Stimulated activated CD4-positive, alpha-beta T cell treated with anti-CD3 and anti-CD28 coated beads, Interleukin-12 subunit alpha, Interleukin-12 subunit beta, amount 100 ng/mL, for 4 hours (primary cell): ENCODE data around the gene GRK6.

ENCODE experiments used
- DNase-seq: peaks from one replicate; pipeline ENCODE4 v3.0.0-alpha.2; 2020

GRK6 gene

DNA sequence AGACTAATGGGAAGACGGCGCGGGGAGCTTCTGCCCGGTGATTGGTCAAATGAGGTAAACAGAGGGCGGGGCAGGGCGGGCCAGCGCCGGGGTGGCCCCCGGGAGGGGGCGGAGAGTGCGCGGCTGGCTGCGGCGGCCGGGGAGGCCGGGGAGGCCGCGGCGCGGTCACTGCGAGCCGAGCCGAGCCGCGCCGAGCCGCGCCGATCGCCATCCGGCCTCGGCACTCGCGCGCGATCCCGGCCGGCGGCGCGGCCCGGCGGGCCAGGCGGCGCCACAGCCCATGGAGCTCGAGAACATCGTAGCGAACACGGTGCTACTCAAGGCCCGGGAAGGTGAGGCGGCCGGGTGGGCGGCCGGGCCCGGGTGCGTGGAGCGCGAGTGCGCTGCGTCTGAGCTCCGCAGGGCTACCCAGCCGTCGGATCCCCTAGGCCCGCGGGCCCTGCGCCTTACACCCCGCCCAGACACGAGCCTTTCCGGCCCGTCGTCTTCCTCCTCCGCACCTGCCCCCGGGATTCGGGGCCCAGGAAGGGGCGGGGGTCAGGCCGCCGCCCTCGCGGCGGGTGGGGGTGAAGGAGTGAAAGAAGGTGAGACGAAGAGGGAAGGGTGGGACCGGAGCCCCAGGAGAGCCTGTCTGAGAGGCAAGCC lies at the start of gene GRK6:
Gene GRK6, plus strand, starts transcription at position 111 of the 645 bp plus-strand sequence. Its CDS starts 170 bp downstream, at position 281.
- peak; percentile 63 for DNase-seq

DNA sequence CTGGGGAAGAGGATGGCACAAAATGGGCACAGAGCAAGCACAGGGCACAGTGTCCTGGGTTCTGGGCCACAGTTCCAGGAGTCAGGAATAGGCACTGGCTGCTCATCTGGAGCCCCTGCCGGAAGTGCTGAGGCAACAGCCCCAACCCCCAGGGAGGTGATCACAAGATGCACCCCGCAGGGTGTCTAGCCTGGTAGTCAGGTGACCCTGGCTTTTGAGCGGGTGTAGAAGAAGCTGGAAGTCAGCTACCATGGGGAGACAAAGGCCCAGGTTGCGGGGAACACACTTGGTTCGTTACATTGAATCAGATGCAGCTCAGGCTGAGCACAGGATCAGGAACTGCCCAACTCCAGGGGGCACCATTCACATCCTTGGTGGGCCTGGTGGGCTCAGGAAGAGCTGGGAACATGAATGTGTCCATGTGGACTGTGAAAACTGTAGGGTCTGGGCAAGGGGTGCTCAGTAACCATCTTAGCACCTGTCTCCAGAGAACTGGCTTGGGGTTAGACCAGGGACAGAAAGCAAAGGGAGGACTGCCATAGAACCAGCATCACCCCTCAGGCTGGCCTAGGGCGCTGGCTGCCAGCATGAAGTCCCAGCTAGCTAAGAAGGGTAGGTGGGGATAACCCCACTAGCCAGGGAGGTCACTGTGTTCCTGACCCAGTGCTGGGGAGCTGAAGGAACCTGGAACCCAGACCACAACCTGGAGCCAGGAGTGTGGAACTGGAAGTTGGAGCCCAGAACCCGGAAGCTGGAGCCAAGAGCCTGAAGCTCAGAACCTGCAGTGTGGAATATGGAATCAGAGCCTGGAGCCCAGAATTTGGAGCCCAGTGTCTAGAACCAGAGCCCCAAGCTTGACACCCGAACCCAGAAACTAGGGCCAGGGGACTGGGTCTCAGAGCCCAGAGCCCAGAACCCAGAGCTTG lies 48.4 kb upstream of the GRK6 start:
- DNase-seq, result no peak

DNA sequence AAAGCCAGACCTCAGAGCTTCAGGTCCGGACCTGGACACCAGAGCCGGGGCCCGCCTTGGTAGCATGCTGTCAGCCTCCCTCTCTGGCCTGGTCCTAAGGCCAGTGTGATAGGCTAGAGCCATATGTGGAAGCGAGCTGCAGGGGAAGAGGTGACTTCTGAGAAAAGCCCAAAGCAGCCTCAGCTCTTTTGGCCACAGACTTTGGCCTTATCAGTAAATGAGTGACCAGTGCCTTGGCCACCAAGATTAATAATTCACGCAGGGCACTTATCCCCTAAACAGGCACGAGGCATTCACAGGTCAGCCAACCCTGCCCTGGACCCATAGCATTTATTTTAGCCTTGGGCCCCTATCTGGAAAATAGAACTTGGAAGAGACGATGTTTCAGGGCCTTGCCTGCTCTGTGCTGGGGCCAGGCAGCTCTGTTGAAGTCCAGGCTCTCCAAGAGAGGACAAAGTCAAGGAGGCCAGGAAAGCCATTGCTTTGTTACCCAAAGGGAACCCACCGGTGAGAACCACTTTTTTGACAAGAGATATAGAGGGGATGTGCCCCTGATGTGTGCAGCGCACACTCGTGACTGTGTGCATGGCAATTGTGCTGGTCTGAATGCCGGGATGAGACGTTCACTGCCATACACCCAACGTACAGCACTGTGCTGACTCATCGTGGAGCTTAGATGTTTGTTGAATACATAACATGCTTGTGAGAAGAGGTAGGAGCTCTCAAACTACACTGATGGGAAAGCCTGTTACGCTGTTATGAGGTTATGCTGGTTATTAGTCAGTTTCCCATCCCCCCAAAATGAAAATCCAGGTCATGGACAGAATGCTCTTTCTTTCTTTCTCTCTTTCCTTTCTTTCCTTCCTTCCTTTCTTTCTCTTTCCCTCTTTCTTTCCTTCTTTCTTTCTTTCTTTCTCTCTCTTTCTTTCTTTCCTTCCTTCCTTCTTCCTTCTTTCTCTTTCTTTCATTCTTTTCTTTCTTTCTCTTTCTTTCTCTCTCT lies 47.3 kb upstream of the GRK6 start:
- DNase-seq, result no peak

DNA sequence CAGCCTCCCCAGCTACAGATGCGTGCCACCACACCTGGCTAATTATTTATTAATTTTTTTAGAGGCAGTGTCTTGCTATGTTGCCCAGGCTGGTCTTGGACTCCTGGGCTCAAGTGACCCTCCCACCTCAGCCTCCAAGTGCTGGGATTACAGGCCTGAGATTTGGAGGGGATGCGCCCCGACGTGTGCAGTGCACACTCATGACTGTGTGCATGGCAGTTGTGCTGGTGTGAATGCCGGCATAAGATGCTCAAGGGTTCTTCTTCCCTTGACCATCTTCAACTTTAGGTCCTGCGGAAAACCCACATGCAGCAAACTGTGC lies 45.7 kb upstream of the GRK6 start:
- DNase-seq, result no peak

DNA sequence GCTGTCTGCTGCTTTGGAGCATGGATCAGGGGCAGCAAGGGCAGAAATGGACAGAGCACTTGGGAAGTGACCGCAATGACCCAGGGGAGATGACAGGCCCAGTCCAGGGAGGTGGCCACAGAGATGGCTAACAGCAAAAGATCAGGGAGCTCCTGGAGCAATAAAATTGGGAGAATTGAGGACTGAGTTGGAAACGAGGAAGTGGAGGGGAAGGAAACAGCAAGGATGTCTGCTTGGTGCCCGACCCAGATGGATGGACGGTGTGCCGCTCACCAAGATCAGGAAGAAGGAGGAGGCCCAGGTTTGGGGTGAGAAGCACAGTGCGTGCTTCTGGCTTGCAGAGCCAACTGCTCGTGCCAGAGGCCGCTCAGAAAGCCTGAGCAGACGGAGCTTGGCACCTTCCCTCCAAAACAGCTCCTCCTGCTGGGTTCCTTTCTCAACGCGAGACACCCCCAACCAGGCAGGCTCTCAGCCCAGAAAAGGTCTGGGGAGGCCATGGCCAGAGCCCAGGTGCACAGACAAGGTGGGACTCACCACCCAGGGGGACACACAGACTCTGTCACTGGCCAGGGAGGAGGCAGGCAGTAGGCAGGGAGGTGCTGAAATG lies 44.0 kb upstream of the GRK6 start:
- DNase-seq, result no peak

DNA sequence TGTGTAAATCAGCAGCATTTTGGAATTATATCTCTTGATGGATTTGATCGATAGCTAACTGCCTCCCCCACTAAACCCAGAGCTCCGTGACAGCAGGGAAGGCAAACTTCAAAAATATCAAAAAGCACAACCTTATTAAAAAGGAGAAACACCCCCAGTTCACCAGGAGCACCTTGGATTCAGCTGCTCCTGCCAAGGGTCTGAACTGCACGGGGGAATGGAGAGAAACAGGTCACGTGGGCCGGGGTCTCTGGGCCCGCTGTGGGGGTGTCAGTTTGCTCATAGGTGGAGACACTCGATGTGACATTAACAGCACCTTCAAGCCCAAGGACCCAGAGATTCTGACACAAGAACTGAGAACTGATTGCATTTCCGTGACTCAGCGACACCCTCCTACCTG lies 43.3 kb upstream of the GRK6 start:
- no peak for DNase-seq

DNA sequence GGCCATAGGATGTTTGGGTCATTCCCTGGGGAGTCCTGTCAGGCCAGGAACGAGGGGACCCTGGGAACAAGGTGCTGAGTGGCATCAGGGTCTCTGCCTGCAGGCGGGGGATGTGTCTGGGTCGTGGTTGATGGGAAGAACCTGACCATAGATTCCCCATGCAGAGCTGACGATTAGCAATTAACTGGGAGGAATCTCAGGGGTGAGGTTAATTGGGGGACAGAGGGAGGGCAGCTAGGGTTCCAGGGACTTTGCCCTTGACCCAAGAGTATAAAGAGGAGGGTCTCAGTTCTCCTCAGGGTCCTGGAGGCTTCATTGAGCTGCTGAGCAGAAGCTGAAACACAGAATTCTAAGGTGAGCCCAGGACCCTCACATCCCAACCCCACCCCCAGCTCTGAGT lies 42.3 kb upstream of the GRK6 start, which contains the start of gene SLC34A1:
Gene SLC34A1, plus strand, starts transcription at position 301 of the 400 bp plus-strand sequence. CDS start 1,308 bp downstream, outside the sequence.
- no peak for DNase-seq

DNA sequence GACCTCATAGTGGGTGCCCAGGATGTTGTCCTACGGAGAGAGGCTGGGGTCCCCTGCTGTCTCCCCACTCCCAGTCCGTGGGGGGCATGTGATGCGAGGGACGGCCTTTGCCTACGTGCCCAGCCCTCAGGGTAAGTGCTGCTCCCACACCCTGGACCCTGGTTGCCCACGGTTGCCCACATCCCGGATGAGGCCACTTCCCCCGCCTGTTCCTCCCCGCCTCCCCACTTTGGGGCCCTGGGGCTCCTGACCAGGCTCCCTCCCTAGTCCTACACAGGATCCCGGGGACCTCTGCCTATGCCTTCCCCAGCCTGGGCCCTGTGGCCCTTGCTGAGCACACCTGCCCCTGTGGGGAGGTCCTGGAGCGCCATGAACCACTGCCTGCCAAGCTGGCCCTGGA lies 40.8 kb upstream of the GRK6 start:
- no peak for DNase-seq

DNA sequence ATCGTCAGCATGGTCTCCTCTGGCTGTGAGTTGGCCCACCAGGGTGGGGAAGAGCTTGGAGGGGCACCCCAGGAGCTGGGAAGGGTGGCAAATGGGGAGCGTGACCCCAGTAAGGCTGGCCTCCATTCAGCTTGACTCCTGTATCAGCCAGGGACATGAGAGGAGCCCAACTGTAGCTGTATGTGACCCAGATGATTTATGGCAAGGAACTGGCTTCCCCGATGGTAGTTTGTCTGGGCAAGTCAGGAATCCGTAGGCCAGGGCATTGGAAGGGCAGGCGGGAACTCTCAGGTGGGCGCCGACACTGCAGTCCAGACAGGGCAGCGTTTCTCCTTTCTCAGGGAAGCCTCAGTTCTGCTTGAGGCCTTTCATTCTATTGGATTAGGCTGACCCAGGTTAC lies 39.9 kb upstream of the GRK6 start:
- no peak for DNase-seq

DNA sequence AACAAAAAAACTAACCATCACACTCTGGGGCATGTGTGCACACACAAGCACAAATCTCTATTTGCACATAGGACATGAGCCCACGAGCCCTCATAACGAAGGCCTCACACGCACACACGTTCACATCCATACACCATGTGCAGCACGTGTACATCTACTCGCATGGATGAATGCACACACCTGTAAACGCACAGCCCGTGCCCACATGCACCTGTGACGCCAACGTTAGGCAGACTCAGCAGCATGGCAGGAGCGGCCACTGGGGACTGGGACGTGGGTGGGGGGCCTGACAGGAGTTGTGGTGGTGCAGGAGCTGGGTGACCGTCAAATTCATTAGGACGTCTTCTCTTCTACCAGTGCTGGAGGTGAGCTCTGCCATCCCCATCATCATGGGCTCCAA lies 39.1 kb upstream of the GRK6 start:
- DNase-seq, result no peak

DNA sequence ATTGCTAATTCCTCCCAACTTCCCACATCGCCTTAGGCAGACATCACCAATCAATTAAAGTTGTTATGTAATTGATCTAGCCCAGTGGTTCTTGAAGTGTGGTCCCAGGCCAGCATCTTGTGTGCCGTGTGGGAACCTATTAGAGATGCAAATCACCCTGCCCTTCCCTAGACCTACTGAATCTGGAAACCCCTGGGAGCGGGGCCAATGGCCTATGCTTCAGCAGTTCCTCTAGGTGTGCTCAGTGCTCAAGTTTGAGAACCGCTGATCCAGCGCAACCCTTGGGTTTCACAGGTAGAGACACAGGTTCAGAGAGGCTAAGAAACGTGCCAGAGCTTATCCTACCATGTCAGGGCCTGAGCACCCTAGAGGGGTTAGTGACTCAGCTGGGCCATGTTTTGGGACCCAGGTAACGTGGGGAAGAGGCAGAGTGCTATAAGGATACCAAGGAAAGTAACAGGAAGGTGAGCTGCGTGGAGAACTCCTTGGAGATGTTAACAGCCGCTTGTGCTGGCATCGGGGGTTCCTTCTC lies 37.9 kb upstream of the GRK6 start:
- DNase-seq, result no peak

DNA sequence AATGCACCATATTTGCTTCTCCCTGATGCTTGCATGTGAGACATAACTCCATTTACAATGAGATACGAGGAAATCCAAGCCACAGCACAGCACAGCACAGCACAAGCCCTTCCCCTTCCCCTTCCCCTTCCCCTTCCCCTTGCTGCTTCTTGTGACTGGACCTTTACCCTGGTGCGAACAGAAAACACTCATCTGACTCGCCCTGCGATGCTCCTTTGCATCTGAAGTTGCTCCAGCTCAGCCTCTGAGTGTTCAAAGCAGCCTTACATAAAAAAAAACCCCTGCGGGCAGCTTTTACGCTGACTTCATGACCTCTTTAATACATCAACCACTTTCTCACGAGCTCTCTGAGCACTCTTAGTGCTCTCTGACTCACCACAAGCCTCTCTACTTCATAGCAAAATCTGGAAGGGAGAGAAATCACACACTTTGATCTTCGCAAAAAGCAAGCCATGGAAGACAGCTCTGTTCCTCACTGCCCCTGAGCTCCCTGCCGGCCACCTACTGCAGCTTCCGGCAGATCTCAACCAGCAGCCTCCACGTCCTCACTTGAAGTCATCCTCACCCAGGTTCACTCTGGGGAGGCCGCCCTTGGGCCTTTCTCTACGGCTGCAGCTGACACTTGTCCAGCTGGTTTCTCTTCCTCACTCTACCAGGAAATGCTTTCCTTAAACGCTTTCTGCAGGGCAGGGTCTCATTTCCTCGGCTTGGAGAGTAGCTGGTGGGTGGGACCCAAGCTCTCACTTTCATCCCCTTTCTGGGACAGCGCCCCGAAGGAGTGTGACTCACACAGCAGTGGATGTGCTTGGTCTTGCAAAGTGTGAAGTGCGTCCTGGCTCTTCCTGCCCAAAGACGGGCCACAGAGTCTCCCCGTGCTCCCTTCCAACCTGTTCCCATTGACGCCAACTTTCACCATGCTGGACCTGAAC lies 37.0 kb upstream of the GRK6 start:
- no peak for DNase-seq

DNA sequence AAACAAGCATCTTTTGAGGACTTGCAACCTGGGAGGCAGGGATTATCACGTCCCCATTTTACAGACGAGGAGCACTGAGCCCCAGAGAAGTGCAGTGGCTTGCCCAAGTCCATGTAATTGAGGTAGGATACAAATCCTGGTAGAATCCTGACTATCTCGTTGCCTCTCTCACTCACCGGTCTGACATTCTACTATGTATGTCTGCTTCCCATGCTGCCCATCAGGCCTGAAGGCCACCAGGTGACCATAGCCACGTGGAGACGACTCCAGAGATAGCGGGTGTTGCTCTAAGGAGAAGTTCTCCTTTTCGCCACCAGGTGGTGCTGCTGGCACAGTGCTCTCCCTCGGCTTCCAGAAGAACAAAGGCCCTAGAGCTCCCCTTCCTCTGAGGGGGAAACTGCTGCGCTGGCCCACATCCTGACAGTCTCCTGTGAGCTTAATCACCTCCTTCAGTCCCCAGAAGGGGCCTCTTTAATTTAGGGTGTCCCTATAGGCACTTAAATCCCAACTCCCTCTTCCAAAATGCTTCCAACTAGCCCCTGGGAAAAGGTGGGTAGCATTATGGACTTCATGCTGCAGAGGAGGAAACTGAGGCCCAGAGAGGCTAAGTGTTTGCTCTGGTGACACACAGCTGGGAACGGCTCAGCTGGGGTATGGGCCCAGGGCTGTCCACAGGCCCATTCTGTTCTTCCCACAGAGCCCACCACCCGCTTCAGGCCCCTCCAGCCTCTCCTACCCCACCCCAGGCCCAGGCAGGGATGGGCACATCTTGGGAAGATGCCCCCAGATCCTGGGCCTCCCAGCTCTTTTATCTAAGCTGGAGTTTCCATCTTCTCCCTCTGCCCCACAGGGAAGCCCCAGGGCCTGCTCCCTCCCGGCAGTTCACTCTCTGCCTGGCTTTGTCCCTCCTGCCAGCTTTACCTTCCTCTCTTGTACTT lies 35.8 kb upstream of the GRK6 start:
- peak; percentile 82 for DNase-seq

DNA sequence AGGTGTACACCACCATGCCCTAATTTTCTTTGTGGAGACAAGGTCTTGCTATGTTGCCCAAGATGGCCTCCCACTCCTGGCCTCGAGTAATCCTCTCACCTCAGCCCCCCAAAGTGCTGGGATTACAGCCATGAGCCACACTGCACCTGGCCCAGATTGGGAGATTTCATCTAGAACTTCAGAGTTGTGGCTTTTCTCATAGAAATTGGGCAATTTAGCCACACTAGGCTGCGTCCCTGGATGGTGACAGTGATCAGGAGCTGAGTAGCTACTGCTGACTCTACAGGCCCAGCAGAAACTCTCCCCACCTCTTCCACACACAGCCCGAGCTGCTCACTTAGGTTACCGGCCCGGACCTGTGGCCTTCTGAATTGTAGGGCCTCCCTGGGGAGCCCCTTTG lies 33.7 kb upstream of the GRK6 start:
- no peak for DNase-seq

DNA sequence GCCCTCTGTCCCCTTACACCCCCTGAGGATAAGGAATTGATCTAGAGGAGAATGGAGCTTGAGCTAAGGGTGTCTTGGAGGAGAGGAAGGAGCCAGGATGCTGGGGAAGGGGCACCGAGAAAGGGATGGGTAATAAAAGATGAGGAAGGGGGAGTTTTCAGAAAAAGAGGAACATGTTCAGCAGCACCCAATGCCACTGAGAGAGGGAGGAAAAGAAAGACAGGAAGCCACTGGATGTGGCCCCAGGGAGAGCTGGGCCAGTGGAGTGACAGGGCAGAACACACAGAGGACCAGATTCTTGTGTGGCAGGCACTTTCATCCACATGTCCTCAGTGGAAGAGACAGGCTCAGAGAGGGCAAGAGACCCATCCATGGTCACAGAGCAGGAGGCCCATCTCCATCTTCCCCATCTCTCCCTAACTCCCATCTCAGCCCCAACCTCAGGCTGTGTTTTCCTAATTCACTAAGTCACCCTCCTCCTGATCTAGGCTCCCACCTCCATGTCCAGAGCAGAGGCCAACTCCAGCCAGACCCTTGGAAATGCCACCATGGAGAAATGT lies 33.2 kb upstream of the GRK6 start:
- DNase-seq, result no peak

DNA sequence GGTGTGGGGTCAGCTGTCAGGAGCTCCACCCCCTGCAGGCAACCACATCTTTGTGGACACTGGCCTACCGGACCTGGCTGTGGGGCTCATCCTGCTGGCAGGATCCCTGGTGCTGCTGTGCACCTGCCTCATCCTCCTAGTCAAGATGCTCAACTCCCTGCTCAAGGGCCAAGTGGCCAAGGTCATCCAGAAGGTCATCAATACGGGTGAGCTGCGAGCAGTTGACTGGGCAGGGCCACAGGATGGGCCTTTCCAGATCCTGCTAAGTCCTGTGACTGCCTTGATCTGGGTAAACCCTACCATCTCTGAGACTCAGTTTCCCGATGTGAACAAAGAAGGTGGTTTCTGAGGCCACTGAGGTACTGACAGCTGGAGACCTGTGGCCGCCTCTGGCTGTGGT lies 32.5 kb upstream of the GRK6 start:
- DNase-seq, result no peak

DNA sequence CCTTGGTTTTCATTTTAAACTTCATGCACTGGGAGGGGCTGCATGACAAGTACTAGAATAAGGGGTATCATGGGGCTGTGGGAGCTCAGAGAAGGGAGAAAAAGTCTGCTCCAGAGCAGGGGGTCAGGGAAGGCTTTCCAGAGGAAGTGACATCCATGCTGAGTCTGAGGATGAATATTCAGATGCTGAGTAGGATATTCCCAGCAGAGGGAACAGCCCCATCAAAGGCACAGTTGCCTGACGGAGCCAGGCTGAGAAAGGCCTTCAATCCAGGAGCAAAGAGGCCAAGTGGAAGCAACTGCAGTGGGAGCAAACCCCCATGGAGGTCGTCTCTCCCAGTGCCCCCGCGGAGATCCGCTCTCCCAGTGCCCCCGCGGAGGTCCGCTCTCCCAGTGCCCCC lies 30.4 kb upstream of the GRK6 start:
- no peak for DNase-seq

DNA sequence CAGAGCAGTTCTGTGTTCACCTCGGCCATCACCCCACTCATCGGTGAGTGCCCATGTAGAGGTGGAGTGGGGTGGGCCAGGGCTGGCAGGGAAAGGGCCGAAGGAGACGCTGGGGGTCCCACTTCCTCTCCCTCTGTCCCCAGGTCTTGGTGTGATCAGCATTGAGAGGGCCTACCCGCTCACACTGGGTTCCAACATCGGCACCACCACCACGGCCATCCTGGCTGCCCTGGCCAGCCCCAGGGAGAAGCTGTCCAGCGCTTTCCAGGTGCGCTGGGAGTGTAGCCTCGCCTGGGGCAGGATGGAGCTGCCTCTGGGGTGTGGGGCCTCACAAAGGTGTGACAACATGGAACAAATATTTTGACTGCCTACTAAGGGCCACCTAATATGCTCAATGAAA lies 29.7 kb upstream of the GRK6 start:
- DNase-seq, result no peak

DNA sequence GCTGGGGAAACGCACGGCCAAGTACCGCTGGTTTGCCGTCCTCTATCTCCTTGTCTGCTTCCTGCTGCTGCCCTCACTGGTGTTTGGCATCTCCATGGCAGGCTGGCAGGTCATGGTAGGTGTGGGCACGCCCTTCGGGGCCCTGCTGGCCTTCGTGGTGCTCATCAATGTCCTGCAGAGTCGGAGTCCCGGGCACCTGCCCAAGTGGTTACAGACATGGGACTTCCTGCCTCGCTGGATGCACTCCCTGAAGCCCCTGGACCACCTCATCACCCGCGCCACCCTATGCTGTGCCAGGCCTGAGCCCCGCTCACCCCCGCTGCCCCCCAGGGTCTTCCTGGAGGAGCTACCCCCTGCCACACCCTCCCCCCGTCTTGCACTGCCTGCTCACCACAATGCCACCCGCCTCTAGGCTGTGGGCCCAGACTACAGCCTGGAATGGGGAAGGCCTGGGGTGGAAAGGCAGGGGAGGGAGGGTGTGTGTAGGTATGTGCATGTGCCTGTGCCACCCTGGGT lies 28.5 kb upstream of the GRK6 start:
- DNase-seq, result no peak
